K562 (cell line): ENCODE data around the gene LBX1. TPM values are rescaled to one million over a fixed set of nuclear protein-coding genes. Genes with fewer than 3 reads are reported as not detected.

Source experiments
- ATAC-seq: fragments of 200-7000 bp; cut with Tn5 transposase; 3 replicates; pipeline ENCODE4 v1.9.1; 2020; ENCODE audit warnings: moderate library complexity
- BruUV-seq: library from RNA; stranded (reverse); fragments of 400-500 nt; replicated peaks from 2 replicates; lab custom pipeline; 2021; lab: Mats Ljungman, UMichigan
- CTCF ChIA-PET: fragments of 300-600 bp; formaldehyde crosslinking; extraction: SDS; loops from one replicate; lab custom pipeline; 2021; ENCODE audit warnings: low intra/inter-chr PET ratio; lab: Yijun Ruan, JAX
- POLR2A ChIA-PET: fragments of 300-600, 350-650 bp; sonication (Branson Sonifier 250); formaldehyde crosslinking; extraction: SDS; loops from one replicate; lab custom pipeline; 2021; ENCODE audit warnings: antibody characterized with exemption, inconsistent platforms; lab: Yijun Ruan, JAX
- DNase-seq, 4 experiments: peaks; one replicate each; pipeline versions ENCODE4 v3.0.0 to v3.0.0-alpha.2; 2011 to 2018; ENCODE audit warnings: low spot score in 3 of 4, mixed read lengths in 3 of 4; ENCODE audit errors: extremely low read depth in 1 of 4
- FAIRE-seq: peaks from 2 replicates; lab custom pipeline; 2011; peaks lifted over from hg19 to GRCh38; lab: Jason Lieb, UNC
- H2AFZ ChIP-seq: 2 replicates; pipeline ENCODE4 v1.6.0; 2011; ENCODE audit warnings: low read depth, low read length, control low read depth, inconsistent platforms
- H3K27ac ChIP-seq: fragments of 200-600 bp; 3 replicates; pipeline ENCODE4 v1.8.0; 2011; ENCODE audit warnings: low read depth, mild to moderate bottlenecking, control low read depth, inconsistent platforms, low read length, moderate library complexity, mixed read lengths; ENCODE audit errors: extremely low read depth
- H3K27me3 ChIP-seq, 2 experiments: fragments of 300-600 bp in 1 of 2; 2 replicates in 1 of 2; 3 replicates in 1 of 2; pipeline versions ENCODE4 v1.6.0 to v1.8.0; 2011; ENCODE audit warnings: inconsistent platforms in 2 of 2, low read length in 2 of 2, mild to moderate bottlenecking in 1 of 2, mixed read lengths in 1 of 2, moderate library complexity in 1 of 2; ENCODE audit not compliant: control insufficient read depth in 2 of 2, insufficient read depth in 2 of 2
- H3K36me3 ChIP-seq: fragments of 300-600 bp; 3 replicates; pipeline ENCODE4 v1.8.0; 2011; ENCODE audit warnings: mild to moderate bottlenecking, low read length, inconsistent platforms; ENCODE audit not compliant: control insufficient read depth, insufficient read depth
- H3K4me1 ChIP-seq, 2 experiments: fragments of 200-600 bp in 1 of 2; replicated peaks in 1 of 2; 2 replicates in 1 of 2; 3 replicates in 1 of 2; pipeline versions ENCODE4 v1.5.1 to v1.8.0; 2011; ENCODE audit warnings: inconsistent platforms in 2 of 2, low read length in 2 of 2, mild to moderate bottlenecking in 1 of 2, mixed read lengths in 1 of 2, moderate library complexity in 1 of 2; ENCODE audit not compliant: control insufficient read depth in 2 of 2, insufficient read depth in 2 of 2
- H3K4me2 ChIP-seq: 2 replicates; pipeline ENCODE4 v1.6.1; 2011; ENCODE audit warnings: low read length, control low read depth, inconsistent platforms, mixed read lengths; ENCODE audit not compliant: insufficient read depth
- H3K4me3 ChIP-seq: fragments of 200-600 bp; sonication (generic), shearing (Covaris generic); 2 replicates; pipeline ENCODE4 v1.5.1; 2016; ENCODE audit warnings: control low read depth, inconsistent platforms
- H3K79me2 ChIP-seq: fragments of 200-600 bp; 3 replicates; pipeline ENCODE4 v1.8.0; 2011; ENCODE audit warnings: low read length, inconsistent platforms; ENCODE audit not compliant: control insufficient read depth, insufficient read depth
- H3K9ac ChIP-seq, 2 experiments: 2 replicates each; pipeline versions ENCODE4 v1.6.0 to v1.6.1; 2011; ENCODE audit warnings: low read depth in 2 of 2, low read length in 2 of 2, control low read depth in 1 of 2, inconsistent platforms in 1 of 2, mild to moderate bottlenecking in 1 of 2, mixed read lengths in 1 of 2; ENCODE audit not compliant: insufficient read depth in 1 of 2
- H3K9me1 ChIP-seq: one replicate; pipeline ENCODE4 v1.6.0; 2011; ENCODE audit warnings: inconsistent platforms, mild to moderate bottlenecking, low read length, moderate library complexity; ENCODE audit not compliant: control insufficient read depth, insufficient read depth
- H3K9me3 ChIP-seq: replicated peaks from 2 replicates; pipeline ENCODE4 v1.5.1; 2011; ENCODE audit warnings: low read depth, low read length, inconsistent platforms; ENCODE audit not compliant: control insufficient read depth, insufficient read depth
- H4K20me1 ChIP-seq: replicated peaks from 2 replicates; pipeline ENCODE4 v1.6.1; 2011; ENCODE audit warnings: low read length, inconsistent platforms, mixed read lengths; ENCODE audit not compliant: control insufficient read depth, insufficient read depth
- MCM7 ChIP-seq, 2 experiments: fragments of 450-650 bp; IDR thresholded peaks; 2 replicates each; pipeline ENCODE4 v1.6.1; 2016 to 2018
- POLR2A ChIP-seq: fragments of 450-650 bp; conservative IDR thresholded peaks from 2 replicates; pipeline ENCODE4 v1.6.1; 2016
- SMC3 ChIP-seq: conservative IDR thresholded peaks from 2 replicates; pipeline ENCODE4 v1.6.1; 2011; ENCODE audit warnings: low read depth, low read length, improper control_type of control experiment; ENCODE audit not compliant: insufficient read depth
- ZNF121 ChIP-seq: sonication (generic); formaldehyde crosslinking; conservative IDR thresholded peaks from 2 replicates; pipeline ENCODE4 v1.8.0; 2022; ENCODE audit warnings: missing genetic modification reagents
- ZNF609 ChIP-seq: sonication (generic); formaldehyde crosslinking; IDR thresholded peaks from 2 replicates; pipeline ENCODE4 v1.8.1; 2023; ENCODE audit warnings: missing genetic modification reagents, mild to moderate bottlenecking, borderline replicate concordance
- WGBS: fragments of 100-300 bp; shearing (Covaris generic); methylation state at CpG from one replicate; pipeline ENCODE4 v1.1.6; 2016; ENCODE audit warnings: low coverage, mixed read lengths; ENCODE audit not compliant: insufficient coverage; ENCODE audit errors: missing lambda C conversion rate; 5-methylcytosine and 5-hydroxymethylcytosine counted together
- in situ Hi-C: fragments of 300-500 bp; cut with MboI; formaldehyde crosslinking; loops from 4 replicates; pipeline ENCODE4 v1.15.0; 2018; ENCODE audit warnings: inconsistent platforms, mixed read lengths
- intact Hi-C: fragments of 100-400 bp; cut with micrococcal nuclease; formaldehyde crosslinking; loops from 2 replicates; pipeline ENCODE4 v1.14.2; 2022
- polyA plus RNA-seq, 8 experiments: library from polyadenylated mRNA; depleted of rRNA in 4 of 8; stranded (reverse) in 5 of 8; unstranded in 3 of 8; fragments of >200 nt; fragmentation: Nextera tagmentation in 2 of 8; fragmentation: Illumina TruSeq in 1 of 8; extraction: Ambion mirVana in 2 of 8; extraction: Trizol in 1 of 8; gene quantifications; 2 replicates each; pipeline versions ENCODE4 v1.2.1 to v1.2.3, GENCODE V29; 2011 to 2014; ENCODE audit warnings: inconsistent platforms in 1 of 8, missing spikeins in 1 of 8
- total RNA-seq, 7 experiments: library from RNA; depleted of rRNA in 6 of 7; stranded (reverse); fragments of >200 nt in 6 of 7; fragmentation: Illumina TruSeq in 2 of 7; extraction: Trizol in 2 of 7; gene quantifications; 2 replicates each; pipeline versions ENCODE4 v1.2.1 to v1.2.3, GENCODE V29; 2011 to 2021; ENCODE audit warnings: low replicate concordance in 1 of 7

LBX1 gene
- total and polyA plus RNA-seq, 9 of the 15 experiments (the other 6 are each of a cell fraction or from before 2014, with no cell fraction given), result not detected

GRCh38 chr10:101257491-101257890, 28.2 kb upstream of the LBX1 start:
- Histone ChIP-seq H3K4me3 (no peak overlapping the region), H3K9me1 (no peaks in the 10 kb centered on the region), H3K36me3 (no peaks in the 10 kb centered on the region), H3K27ac (no peak overlapping the region), H4K20me1 (no peaks in the 10 kb centered on the region), H3K4me2 (no peak overlapping the region), H3K9ac (no peak overlapping the region), H3K9me3 (no peaks in the 10 kb centered on the region), H3K4me1 (peaks cover 8% of the 10 kb centered on the region in 2 experiments; a peak in 2 of 5 replicates), H2AFZ (no peak overlapping the region), H3K27me3 (peaks cover 0 to 16% of the 10 kb centered on the region in 2 experiments; a peak in 3 of 5 replicates), H3K79me2 (no peaks in the 10 kb centered on the region)
- in situ Hi-C loops, result no loop called here
- intact Hi-C loops, result no loop called here
- CTCF ChIA-PET, result no interaction called here
- FAIRE-seq (no peak), ATAC-seq (no peak), DNase-seq (no peak)
- no peak for TF ChIP-seq MCM7 (IDR thresholded peaks at IDR 0.05)
- no peak for TF ChIP-seq POLR2A
- no peak for TF ChIP-seq ZNF609 (CRISPR knock-in tag)
- no peak for TF ChIP-seq SMC3
- peak; percentile 59 for TF ChIP-seq ZNF121 (CRISPR knock-in tag)
- POLR2A ChIA-PET, result no interaction called here
- WGBS, result 15% methylated on average over 4 of the region's 4 CpGs
- no TSS peak for BruUV-seq
